ENCODE results near the gene XYLT1.

GRCh38 chr16:17476414-17477259 lies 5.9 kb upstream of the XYLT1 start:
- no peak for TF ChIP-seq EZH2 (IDR thresholded peaks at IDR 0.05; ENCODE audit: borderline replicate concordance, control insufficient read depth, low read depth, low read length)
- TF ChIP-seq CTCF (IDR thresholded peaks at IDR 0.05 in 2 of 3, conservative IDR thresholded peaks at IDR 0.05 in 1 of 3; ENCODE audit: control insufficient read depth in 2 of 3, extremely low read depth in 1 of 3, insufficient read depth in 1 of 3, low read depth in 3 of 3, low read length in 3 of 3) = peak; percentile 49 to 64 (median 50); a peak in 5 of 6 replicates
- no peak for TF ChIP-seq ASH2L (IDR thresholded peaks at IDR 0.05; ENCODE audit: borderline replicate concordance, low read depth)
- no peak for TF ChIP-seq POLR2A (IDR thresholded peaks at IDR 0.05; ENCODE audit: low read depth, low read length)
- TF ChIP-seq PBX3 (IDR thresholded peaks at IDR 0.05; ENCODE audit: insufficient replicate concordance, low read depth, low read length) = no peak
- no peak for TF ChIP-seq SRF (IDR thresholded peaks at IDR 0.05; ENCODE audit: low read depth in 2 of 2, low read length in 2 of 2)
- no peak for TF ChIP-seq POLR2AphosphoS5 (IDR thresholded peaks at IDR 0.05; ENCODE audit: low read length)
- no peak for TF ChIP-seq RAD51 (IDR thresholded peaks at IDR 0.05)
- no peak for TF ChIP-seq YY1 (IDR thresholded peaks at IDR 0.05; ENCODE audit: low read depth, low read length)

Data from GM12878 (cell line).